ENCODE data around the gene LAMB4.

- TF ChIP-seq POLR2AphosphoS5 (IDR thresholded peaks at IDR 0.05; ENCODE audit: low read depth, low read length) = no peak
- TF ChIP-seq POLR2A (IDR thresholded peaks at IDR 0.05; ENCODE audit: low read depth, low read length) = no peak
These were observed 40.1 kb upstream of the LAMB4 start for GRCh38 chr7:108170251-108170650.
